MM.1S (cell line): ENCODE data around the gene GGA2.

ENCODE experiments used
- DNase-seq: peaks from one replicate; pipeline ENCODE4 v3.0.0-alpha.2; 2015
- H2AFZ ChIP-seq: fragments of 300-600 bp; sonication (generic); 2 replicates; pipeline ENCODE4 v1.6.0; 2016; ENCODE audit warnings: antibody characterized with exemption, low read length
- H3F3A ChIP-seq: fragments of 300-600 bp; sonication (generic); 2 replicates; pipeline ENCODE4 v1.6.1; 2016; ENCODE audit warnings: mild to moderate bottlenecking, antibody characterized with exemption, low read length, moderate library complexity, mixed read lengths; ENCODE audit not compliant: insufficient read depth
- H3K27ac ChIP-seq: fragments of 300-600 bp; sonication (generic); 2 replicates; pipeline ENCODE4 v1.5.1; 2016; ENCODE audit warnings: mild to moderate bottlenecking, low read length
- H3K27me3 ChIP-seq: fragments of 300-600 bp; sonication (generic); replicated peaks from 2 replicates; pipeline ENCODE4 v1.6.0; 2016; ENCODE audit warnings: low read length; ENCODE audit not compliant: insufficient read depth
- H3K36me3 ChIP-seq: fragments of 300-600 bp; sonication (generic); replicated peaks from 2 replicates; pipeline ENCODE4 v1.6.1; 2016; ENCODE audit warnings: mild to moderate bottlenecking, low read length, mixed read lengths; ENCODE audit not compliant: insufficient read depth
- H3K4me1 ChIP-seq: fragments of 300-600 bp; sonication (generic); 2 replicates; pipeline ENCODE4 v1.6.1; 2016; ENCODE audit warnings: low read length, mixed read lengths
- H3K4me2 ChIP-seq: fragments of 300-600 bp; sonication (generic); 2 replicates; pipeline ENCODE4 v1.6.0; 2016; ENCODE audit warnings: low read depth, low read length
- H3K4me3 ChIP-seq: fragments of 300-600 bp; sonication (generic); 2 replicates; pipeline ENCODE4 v1.5.1; 2016; ENCODE audit warnings: low read length, mixed read lengths
- H3K79me2 ChIP-seq: fragments of 300-600 bp; sonication (generic); 2 replicates; pipeline ENCODE4 v1.6.1; 2016; ENCODE audit warnings: mixed run types, low read length, mixed read lengths
- H3K9ac ChIP-seq: fragments of 300-600 bp; sonication (generic); 2 replicates; pipeline ENCODE4 v1.6.1; 2016; ENCODE audit warnings: low read length, mixed read lengths
- H3K9me2 ChIP-seq: fragments of 300-600 bp; sonication (generic); replicated peaks from 2 replicates; pipeline ENCODE4 v1.6.1; 2016; ENCODE audit warnings: mild to moderate bottlenecking, low read length, mixed read lengths; ENCODE audit not compliant: insufficient read depth
- H3K9me3 ChIP-seq: fragments of 300-600 bp; sonication (generic); replicated peaks from 2 replicates; pipeline ENCODE4 v1.6.1; 2016; ENCODE audit warnings: mild to moderate bottlenecking, low read length, mixed read lengths; ENCODE audit not compliant: insufficient read depth
- H4K20me1 ChIP-seq: fragments of 300-600 bp; sonication (generic); 2 replicates; pipeline ENCODE4 v1.6.1; 2016; ENCODE audit warnings: mild to moderate bottlenecking, low read length, moderate library complexity, mixed read lengths; ENCODE audit not compliant: insufficient read depth
- CTCF ChIP-seq: fragments of 300-600 bp; sonication (generic); IDR thresholded peaks from 2 replicates; pipeline ENCODE4 v1.5.1; 2016; ENCODE audit warnings: antibody characterized with exemption, low read length, mixed read lengths
- EZH2 ChIP-seq: fragments of 300-600 bp; sonication (generic); optimal IDR thresholded peaks from 2 replicates; pipeline ENCODE3; 2017; ENCODE audit warnings: low read depth, mild to moderate bottlenecking, antibody characterized with exemption, low read length, mixed read lengths
- EZH2phosphoT487 ChIP-seq: fragments of 300-600 bp; sonication (generic); IDR thresholded peaks from 2 replicates; pipeline ENCODE4 v1.6.1; 2018; ENCODE audit warnings: antibody characterized with exemption, low read length

GGA2 gene

GRCh38 chr16:23554536-23554935, 44.2 kb upstream of the GGA2 start:
- Histone ChIP-seq H3F3A (peaks cover 18% of the 10 kb centered on the region), H4K20me1 (no peaks in the 10 kb centered on the region), H3K9ac (no peak overlapping the region), H3K27me3 (no peaks in the 10 kb centered on the region), H3K4me2 (no peak overlapping the region; the same call in 1 of the 2 replicates), H2AFZ (no peak overlapping the region), H3K79me2 (peaks cover 60% of the 10 kb centered on the region), H3K9me3 (no peaks in the 10 kb centered on the region), H3K4me1 (peaks cover 13% of the 10 kb centered on the region; the same call in 1 of the 2 replicates), H3K27ac (no peak overlapping the region), H3K4me3 (no peak overlapping the region), H3K36me3 (peaks cover 4% of the 10 kb centered on the region), H3K9me2 (no peaks in the 10 kb centered on the region)
- DNase-seq, result no peak
- no peak for TF ChIP-seq EZH2
- no peak for TF ChIP-seq EZH2phosphoT487
- TF ChIP-seq CTCF, result no peak

DNA sequence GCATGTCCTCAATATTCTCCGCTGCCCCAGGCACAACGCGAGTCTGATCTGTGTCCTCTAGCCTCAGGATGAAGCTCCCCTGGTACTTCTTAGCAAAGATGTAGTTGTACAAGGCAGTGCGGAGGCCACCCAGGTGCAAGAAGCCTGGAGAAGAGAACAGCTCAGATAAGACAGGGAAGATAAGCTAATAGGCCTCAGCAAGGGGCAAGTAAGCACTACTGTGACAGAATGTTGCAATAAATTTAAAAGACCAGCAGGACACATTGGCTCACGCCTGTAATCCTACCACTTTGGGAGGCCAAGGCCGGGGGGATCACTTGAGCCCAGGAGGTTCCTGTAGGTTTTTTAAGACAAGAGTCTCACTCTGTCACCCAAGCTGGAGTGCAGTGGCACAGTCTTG, 41.9 kb upstream of the GGA2 start:
- no peak for DNase-seq
- Histone ChIP-seq H3K4me3 (no peak overlapping the region), H3K27me3 (no peaks in the 10 kb centered on the region), H3K9me3 (no peaks in the 10 kb centered on the region), H3K4me1 (peaks cover 8% of the 10 kb centered on the region; the same call in 1 of the 2 replicates), H2AFZ (no peak overlapping the region), H3K9ac (no peak overlapping the region), H3K4me2 (no peak overlapping the region), H4K20me1 (no peaks in the 10 kb centered on the region), H3F3A (peaks cover 18% of the 10 kb centered on the region), H3K36me3 (peaks cover 5% of the 10 kb centered on the region), H3K9me2 (no peaks in the 10 kb centered on the region), H3K27ac (no peak overlapping the region), H3K79me2 (peaks cover 41% of the 10 kb centered on the region)
- no peak for TF ChIP-seq EZH2phosphoT487
- TF ChIP-seq CTCF, result no peak
- TF ChIP-seq EZH2, result no peak

DNA sequence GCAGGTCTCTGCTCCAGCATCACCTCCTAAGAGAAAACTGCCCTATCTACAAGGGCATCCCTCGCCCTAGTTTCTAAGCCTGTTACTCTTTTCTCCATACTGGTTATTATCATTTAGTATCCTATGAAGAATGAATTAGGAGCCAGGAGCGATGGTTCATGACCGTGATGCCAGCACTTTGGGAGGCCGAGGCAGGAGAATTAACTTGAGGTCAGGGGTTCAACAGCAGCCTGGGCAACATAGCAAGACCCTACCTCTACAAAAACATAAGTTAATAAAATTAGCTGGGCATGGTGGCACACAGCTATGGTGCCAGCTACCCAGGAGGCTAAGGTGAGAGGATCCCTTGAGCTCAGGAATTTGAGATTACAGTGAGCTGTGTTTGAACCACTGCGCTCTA, 39.6 kb upstream of the GGA2 start:
- Histone ChIP-seq H3K9ac (no peak overlapping the region), H3K4me2 (no peak overlapping the region), H2AFZ (no peak overlapping the region), H3K36me3 (peaks cover 8% of the 10 kb centered on the region), H3K27me3 (no peaks in the 10 kb centered on the region), H3K4me3 (no peak overlapping the region), H3K79me2 (peaks cover 32% of the 10 kb centered on the region), H3K9me3 (no peaks in the 10 kb centered on the region), H3K4me1 (peaks cover 3% of the 10 kb centered on the region; the same call in 1 of the 2 replicates), H3F3A (no peaks in the 10 kb centered on the region; the same call in 1 of the 2 replicates), H3K27ac (no peak overlapping the region), H3K9me2 (no peaks in the 10 kb centered on the region), H4K20me1 (no peaks in the 10 kb centered on the region)
- no peak for DNase-seq
- TF ChIP-seq CTCF, result no peak
